Fibroblast of peridontal ligament (primary cell): ENCODE data around the gene DLG1.
A peak's percentile ranks its signal among the peaks of the same experiment; 100 is the strongest.
"Not testable (repeated sequence)": the region's sequence is repeated elsewhere in the genome, so short reads cannot be mapped to it uniquely, and the experiment has no call there.

Experiments used
- DNase-seq: peaks from one replicate; pipeline ENCODE4 v3.0.0-alpha.2; 2010; ENCODE audit errors: extremely low read depth

The DLG1 gene

DNA sequence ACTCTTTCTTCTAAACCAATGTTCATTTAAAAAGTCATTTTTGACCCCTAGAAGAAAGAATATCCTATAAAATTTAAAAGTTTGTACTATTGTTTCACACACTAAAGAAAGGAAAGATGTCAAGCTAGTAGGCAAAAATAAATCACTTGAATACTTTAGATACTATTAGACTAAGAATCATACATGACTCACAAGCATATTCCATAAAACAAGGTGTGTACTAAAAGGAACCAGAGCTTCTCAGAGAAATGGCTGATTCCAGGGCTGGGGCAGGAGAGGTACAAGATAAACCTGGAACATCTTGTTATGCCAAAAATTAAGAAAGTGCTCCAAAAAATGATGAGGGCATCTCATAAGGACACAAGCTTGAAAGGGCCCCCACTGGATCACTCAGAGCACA is 8.7 kb downstream of the DLG1 start:
- no peak for DNase-seq

DNA sequence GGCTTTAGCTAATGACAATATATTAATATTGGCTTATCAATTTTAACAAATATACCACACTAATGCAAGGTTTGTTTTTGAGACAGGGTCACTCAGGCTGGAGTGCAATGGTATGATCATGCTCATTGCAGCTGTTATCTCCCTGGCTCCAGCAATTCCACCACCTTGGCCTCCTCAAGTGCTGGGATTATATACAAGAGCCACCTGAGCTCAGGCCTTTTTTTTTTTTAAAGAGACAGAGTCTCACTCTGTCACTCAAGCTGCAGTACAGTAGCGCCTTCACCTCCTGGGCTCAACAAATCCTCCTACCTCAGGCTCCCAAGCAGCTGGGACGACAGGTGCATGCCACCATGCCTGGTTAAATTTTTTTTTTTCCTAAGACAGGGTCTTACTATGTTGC is 11.7 kb downstream of the DLG1 start:
- DNase-seq = no peak

DNA sequence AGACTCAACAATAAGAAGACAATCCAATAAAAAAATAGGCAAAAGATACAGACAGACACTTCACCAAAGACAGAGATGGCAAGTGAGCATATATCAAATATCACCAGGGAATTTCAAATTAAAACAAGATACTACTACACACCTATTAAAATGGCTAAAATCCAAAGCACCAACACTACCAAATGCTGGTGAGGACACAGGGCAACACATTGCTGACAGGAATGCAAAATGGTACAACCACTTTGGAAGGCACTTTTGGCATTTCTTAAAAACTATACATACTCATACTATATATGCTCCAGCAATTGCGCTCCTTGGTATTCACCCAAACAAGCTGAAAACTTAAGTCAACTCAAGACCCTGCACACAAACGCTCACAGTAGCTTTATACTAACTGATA is 12.9 kb downstream of the DLG1 start:
- no peak for DNase-seq

DNA sequence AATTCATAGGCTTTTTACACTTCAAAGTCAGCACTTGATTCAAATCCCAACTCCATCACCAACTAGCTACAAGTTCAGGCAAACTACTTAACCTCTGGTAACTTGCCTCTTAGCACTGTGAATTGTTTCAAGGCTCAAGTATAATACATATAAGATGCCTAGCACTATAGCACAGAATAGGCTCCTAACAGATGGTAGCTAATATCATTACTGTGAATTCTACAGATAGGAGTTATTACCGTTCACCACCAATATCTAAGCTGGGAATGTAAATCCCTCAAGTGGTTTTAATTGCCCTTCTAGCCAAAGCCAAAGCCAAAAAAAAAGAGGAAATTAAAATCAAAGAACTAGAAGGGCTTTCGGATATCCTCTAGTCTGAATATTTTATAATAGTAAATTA is 15.4 kb downstream of the DLG1 start:
- DNase-seq = no peak

DNA sequence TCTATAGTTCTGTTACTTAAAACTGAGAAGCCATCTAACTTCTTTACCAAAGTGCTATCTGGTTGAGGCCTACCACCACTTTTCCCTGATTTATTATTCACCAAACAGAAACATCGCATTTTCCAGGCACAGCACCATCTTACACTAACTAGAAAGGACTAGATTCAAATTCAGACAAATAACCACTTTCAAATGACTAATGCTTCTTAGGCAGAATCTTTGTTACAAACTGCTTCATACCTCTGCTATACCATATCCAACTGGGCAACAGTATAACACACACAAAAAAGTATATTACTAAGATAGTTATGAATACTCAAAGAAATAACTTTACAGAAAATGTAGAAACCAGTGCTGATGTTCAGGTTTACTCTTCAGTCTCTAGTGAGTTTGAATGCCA is 16.6 kb downstream of the DLG1 start:
- no peak for DNase-seq

DNA sequence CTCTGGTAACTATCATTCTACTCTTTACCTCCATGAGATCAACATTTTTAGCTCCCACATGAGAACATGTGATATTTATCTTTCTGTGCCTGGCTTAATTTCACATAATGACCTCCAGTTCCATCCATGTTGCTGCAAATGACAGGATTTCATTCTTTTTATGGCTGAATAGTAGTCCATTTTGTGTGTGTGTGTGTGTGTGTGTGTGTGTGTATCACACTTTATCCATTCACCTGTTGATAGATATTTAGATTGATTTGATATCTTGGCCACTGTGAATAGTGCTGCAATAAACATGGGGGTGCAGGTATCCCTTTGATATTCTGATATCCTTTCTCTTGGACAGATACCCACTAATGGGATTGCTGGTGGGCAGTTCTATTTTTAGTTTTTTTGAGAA is 18.3 kb downstream of the DLG1 start:
- no peak for DNase-seq

DNA sequence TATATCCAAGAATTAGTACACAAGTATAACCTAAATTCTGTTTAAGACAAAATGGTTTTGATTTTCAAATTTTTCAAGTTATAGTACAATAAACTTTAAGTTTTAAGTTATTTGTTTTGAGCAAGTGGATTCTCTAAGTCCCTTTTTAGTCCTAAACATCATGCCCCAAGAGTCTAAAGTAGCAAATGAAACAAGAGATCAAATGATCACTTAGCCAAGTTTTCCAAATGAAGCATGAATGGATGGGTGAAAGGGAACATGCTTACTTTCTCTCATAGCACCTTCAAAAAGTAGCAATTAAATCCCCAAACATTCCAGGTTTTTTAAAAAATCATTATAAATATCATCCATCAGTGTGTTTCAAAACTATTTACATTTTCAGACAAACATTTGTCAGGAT is 19.5 kb downstream of the DLG1 start:
- DNase-seq = no peak

DNA sequence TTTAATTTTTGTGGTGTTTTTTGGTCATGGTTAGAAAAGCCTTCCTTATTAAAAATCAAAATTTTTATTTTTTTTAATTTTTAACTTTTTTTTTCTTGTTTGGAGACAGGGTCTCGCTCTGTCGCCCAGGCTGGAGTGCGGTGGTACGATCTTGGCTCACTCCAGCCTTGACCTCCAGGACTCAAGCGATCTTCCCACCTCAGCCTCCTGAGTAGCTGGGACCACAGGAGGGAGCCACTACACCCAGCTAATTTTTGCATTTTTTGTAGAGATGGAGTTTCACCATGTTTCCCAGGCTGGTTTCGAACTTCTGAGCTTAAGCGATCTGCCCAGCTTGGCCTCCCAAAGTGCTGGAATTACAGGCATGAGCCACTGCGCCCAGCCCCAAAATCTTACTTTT is 21.6 kb downstream of the DLG1 start:
- DNase-seq = not testable (repeated sequence)

DNA sequence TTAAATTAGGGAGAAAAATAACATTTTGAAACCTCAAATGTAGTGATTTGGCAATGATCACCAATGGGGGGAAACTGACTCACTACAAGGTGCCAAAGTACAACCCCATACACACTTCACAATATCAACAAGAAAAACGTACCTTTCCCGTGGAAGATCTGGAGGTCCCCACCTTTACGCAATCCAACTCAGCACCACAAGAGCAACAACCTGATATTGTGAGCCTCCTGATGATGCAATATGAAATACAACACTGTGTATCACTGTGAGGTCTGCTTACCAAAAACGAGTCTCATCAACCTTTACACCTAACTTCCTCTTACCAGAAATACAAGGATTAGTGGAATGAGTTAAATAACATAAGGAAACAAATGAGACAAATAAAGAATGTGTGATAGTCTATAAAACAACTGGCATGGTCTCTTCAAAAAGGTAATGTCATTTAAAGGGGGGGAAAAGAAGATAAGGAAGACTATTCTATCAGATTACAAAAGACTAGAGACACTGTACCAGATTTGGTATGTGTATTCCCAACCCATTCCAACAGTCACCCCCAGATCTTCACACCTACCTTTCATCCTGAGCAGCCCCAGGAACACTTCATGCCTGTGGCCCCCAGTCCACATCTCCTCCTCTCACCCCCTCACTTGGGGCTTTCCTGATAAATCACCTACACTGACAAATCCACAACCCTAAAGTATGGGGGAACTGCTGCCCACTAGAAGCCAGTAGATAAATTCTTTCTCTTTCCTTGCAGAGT is 27.7 kb downstream of the DLG1 start:
- no peak for DNase-seq

DNA sequence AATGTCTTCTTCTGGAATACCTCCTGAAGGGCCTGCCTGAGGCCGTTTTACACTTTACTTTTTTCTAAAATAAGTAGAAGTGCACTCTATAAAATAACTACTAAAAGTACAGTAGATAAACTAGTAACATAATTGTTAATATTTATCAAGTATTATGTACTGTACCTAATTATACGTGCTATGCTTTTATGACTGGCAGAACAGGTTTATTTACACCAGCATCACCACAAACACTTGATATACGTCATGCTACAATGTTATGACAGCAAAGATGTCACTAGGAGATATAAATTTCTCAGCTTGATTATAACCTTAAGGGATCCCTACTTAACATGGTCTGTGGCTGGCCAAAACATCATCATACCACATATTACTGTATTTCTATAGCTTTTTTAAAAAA is 29.4 kb downstream of the DLG1 start:
- no peak for DNase-seq

DNA sequence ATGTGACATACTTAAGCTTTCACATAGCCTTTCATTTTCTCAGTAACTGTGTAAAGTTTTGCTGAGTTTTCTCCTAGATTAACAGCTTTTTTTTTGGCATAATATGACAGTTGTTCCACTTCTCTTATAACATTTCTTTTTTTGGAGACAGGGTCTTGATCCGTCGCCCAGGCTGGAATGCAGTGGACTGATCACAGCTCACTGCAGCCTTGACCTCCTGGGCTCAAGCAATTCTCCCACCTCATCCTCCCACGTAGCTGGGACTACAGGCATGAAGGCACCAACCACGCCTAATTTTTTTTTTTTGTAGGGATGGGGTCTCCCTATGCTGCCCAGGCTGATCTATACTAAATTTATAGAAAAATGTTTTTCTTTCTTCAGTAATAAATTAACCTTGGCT is 30.1 kb downstream of the DLG1 start:
- no peak for DNase-seq

DNA sequence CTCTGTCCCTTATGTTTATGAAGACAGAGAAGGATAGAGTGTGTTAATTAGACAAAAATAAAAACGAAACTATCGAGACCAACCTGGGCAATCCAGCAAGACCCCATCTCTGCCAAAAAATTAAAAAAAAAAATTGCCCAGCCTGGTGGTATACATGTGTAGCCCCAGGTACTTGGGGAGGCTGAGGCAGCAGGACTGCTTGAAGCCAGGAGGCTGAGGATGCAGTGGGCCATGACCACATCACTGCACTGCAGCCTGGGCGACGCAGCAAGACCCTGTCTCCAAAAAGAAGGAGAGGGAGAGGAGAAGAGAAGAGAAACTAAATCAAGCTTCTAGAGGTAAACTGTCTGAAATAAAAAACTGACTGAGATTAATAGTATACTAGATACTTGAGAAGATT is 32.1 kb downstream of the DLG1 start:
- DNase-seq = no peak

DNA sequence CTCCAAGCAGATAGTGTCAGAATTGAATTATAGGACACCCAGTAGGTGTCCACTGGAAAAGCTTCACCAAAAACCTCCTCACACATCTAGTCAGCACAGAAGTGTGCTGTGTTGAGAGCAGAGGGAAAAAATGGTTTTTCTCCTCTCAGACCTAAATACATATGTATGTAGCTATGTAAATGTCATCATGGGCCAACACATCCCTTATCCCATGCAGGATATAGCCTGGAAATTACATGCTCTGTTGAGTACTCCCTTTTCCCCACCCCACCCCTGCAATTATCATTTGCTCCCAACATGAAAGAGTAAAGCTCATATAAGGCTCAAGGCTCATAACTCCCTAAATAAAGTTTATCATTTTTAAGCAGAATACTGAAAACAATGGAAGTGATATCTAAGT is 35.7 kb downstream of the DLG1 start:
- DNase-seq = no peak

DNA sequence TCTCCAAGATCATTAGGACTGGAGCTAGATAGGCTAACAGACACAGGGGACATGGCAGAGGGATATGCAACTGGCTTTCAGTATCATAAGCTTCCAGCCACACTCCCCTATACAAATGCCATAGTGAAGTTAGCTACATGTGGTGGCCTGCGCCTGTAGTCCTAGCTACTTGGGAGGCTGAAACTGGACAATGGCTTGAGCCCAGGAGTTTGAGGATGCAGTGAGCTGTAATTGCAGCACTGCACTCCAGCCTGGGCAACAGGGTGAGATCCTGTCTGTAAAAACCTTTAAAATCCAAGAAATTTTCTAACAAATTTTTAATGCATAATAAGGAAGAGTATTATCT is 37.3 kb downstream of the DLG1 start:
- no peak for DNase-seq

DNA sequence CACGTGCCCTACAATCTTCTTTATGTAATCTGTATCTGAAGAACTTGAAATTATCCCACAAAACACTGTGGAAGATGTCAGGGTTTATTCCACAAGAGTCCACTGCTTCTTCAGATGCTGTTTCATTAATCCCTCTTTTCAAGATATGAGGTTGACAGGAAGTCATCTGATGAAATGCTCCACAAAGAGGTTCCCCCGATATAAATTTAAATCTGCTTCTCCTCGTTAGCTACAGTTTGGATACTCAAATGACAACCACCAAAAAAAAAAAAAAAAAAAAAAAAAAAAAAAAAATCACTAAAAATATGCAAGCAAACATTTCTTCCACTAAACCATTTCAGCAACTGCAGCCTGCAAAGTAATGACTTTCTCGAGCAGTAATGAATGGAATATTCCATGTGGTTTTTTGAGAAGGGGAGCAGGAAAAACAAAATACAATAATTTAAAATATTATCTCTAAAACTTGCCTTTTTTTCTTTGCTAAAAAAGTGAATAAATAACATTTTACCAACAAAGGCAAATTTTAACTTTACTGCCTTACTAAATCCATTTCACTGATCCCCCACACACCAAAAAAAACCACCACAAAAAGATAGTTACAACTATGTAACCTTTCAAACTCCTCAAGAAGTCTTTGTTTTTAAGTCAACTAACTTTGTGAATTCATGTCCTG is 37.8 kb downstream of the DLG1 start:
- peak; percentile 20 for DNase-seq

DNA sequence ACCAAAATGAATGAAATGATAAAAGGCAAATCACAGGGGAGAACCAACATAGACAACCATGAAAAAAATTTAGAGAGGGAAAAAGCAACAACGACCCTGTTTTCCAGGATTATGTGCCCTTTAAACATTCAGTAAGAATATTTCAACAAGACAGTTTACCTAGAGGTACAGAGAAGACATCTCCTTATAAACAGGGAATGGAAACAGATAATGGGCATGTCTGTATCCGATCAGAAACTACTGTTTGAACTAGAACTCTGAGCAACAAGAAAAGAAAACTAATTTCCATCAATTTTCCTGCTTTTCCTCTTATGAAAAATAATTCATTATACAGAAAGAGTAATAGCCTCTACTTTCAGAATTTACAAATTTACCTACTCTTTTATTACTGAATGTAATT is 39.3 kb downstream of the DLG1 start:
- no peak for DNase-seq

DNA sequence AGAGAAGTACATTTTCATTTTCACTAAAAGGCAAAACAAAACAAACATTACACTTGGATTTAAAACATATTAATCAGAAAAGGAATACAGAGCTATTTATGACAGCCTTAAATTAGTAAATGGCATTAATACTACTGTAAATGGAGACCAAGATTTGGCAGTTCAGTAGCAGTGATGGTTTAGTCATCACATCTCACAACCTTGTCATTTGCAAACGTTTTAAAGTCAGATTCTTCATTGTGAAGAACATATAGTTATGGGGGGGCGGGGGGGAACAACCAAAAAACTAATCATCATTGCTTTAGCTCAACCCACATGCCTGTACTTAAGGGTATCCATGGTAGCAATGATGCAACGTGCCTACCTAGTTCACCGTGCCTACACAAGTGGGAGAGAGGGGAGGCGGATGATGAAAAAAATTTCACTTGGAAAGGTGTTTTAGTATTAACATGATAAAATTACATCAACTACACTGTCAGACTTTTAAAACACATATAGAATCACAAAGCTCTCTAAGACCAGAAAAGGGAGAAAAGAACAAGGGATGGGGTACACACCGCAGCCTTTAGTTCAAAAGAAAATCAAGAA is 40.1 kb downstream of the DLG1 start:
- no peak for DNase-seq

DNA sequence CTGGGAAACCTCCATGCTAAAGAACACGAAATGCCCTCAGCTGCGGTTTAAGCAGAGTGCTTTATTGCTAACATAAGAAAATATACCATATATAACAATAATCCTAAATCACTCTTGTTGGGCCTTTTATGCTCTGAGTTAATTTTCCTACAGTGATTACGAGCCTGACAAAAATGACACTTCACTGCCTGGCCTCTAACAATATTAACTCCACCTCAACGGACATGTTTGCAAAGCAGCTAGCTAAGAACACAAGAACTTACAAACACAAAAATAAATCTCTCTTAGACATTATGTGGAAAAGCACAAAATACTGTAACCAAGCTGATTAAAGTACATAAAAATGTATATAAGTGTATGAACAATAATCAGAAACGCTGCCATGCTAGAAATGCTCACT is 40.7 kb downstream of the DLG1 start:
- no peak for DNase-seq

DNA sequence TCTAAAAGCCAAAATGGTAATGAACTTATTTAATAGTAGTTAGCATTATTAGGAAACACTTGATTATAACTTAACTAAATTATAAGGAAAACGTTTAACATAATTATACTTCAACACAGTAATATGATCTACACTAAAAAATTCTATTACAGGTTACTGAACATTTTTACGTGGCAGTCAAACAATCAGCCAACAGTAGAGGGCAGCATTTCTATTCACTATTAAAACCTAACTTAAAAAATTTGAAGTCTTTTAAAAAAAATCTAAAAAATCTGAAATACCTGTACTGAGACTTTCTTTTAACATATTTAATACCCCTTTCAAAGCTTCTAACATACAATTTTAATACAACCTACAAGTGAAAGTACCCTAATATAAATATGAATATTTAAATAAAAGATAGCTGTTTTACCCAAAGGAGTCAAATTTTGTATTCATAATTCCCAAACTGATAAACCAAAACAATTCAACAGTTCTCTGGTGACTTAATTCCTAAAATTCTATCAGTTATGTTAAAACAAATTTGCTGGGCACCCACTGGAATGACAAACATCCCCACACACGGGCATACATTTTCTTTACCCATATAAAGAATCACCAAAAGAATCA is 41.5 kb downstream of the DLG1 start:
- DNase-seq = peak; percentile 79

DNA sequence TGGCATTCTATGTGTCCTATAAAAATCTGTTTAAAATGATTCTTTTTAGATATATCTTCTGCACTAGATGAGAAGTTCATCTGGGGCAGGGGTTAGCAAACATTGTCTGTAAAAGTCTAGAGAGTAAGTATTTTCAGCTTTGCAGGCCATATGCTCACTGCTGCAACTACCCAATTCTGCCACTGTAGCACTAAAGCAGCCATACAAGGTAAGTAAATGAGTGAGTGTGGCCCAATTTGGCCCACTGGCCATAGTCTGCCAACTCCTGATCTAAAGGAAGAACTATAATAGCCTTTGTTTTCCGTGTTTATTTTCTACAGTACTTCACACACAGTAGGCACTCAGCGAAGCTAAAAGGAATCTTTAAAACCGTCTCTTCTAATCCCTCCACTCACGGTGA is 42.3 kb downstream of the DLG1 start:
- DNase-seq = no peak

DNA sequence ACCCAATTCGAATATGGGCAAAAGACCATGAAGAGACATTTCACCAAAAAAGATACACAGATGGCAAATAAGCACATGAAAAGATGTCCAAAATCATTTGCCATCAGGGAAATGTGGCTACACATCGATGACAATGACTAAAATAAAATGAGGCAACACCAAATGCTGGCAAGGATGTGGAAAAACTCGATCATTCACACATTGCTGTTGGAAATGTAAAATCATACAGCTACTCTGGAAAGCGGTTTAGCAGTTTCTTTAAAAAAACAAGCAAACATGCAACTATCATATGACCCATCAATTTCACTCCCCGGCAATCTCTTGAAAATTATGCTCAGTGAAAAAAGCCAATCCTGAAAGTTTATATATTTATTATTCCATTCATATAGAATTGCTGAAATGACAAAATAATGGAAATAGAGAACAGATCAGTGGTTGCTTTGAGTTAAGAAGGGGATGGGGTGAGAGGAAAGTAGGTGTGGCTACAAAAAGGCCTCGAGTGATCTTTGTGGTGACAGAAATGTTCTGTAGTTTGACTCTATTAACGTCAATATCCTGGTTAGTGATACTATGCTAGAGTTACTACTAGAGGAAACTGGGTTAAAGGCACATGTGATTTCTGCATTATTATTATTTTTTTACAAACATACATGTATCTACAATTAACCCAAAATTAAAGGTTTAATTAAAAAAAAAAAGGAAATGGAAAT is 45.0 kb downstream of the DLG1 start:
- no peak for DNase-seq

DNA sequence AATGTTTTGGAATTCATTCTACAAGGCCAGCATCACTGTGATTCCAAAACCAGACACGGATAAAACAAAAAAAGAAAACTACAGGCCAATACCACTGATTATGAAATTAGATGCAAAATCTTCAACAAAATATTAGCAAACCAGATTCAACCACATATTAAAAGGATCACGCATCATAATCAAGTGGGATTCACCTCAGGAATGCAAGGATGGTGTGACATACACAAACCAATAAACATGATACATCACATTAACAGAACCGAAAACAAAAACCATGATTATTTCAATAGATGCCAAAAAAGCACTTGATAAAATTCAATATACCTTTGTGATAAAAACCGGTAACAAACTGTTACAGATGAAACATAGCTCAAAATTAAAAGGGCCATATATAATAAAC is 48.9 kb downstream of the DLG1 start:
- no peak for DNase-seq
